Smooth muscle cell (in vitro differentiated cells): Measurements from ENCODE around the gene LMAN2. TPM values are rescaled to one million over a fixed set of nuclear protein-coding genes. Genes with fewer than 3 reads are reported as not detected.
"Not testable (repeated sequence)": the region's sequence is repeated elsewhere in the genome, so short reads cannot be mapped to it uniquely, and the experiment has no call there.

Source experiments
- DNase-seq: peaks from one replicate; lab custom pipeline; 2025; ENCODE audit not compliant: unreplicated experiment; lab: John Stamatoyannopoulos, UW
- H2AFZ ChIP-seq: fragments of 200-600 bp; sonication (generic); 2 replicates; pipeline ENCODE4 v1.6.0; 2016; ENCODE audit warnings: antibody characterized with exemption, low read depth, mild to moderate bottlenecking
- H3F3A ChIP-seq: fragments of 200-600 bp; sonication (generic); 2 replicates; pipeline ENCODE4 v1.6.0; 2017; ENCODE audit warnings: antibody characterized with exemption, low read depth
- H3K27ac ChIP-seq: fragments of 200-600 bp; sonication (generic); 2 replicates; pipeline ENCODE4 v1.5.1; 2016; ENCODE audit warnings: low read depth, mild to moderate bottlenecking
- H3K27me3 ChIP-seq: fragments of 200-600 bp; sonication (generic); 2 replicates; pipeline ENCODE4 v1.6.1; 2016; ENCODE audit warnings: low read depth, mild to moderate bottlenecking
- H3K36me3 ChIP-seq: fragments of 200-600 bp; sonication (generic); 2 replicates; pipeline ENCODE4 v1.5.1; 2016; ENCODE audit warnings: low read depth
- H3K4me1 ChIP-seq: fragments of 200-600 bp; sonication (generic); 2 replicates; pipeline ENCODE4 v1.5.1; 2016; ENCODE audit warnings: low read depth
- H3K4me2 ChIP-seq: fragments of 200-600 bp; sonication (generic); 2 replicates; pipeline ENCODE4 v1.6.0; 2016; ENCODE audit warnings: mild to moderate bottlenecking
- H3K4me3 ChIP-seq: fragments of 200-600 bp; sonication (generic); 2 replicates; pipeline ENCODE4 v1.5.1; 2016; ENCODE audit warnings: mild to moderate bottlenecking
- H3K79me2 ChIP-seq: fragments of 200-600 bp; sonication (generic); 2 replicates; pipeline ENCODE4 v1.6.0; 2016; ENCODE audit warnings: low read depth, mild to moderate bottlenecking
- H3K9ac ChIP-seq: fragments of 200-600 bp; sonication (generic); 2 replicates; pipeline ENCODE4 v1.6.0; 2016; ENCODE audit warnings: low read depth
- H3K9me3 ChIP-seq: fragments of 200-600 bp; sonication (generic); replicated peaks from 2 replicates; pipeline ENCODE4 v1.5.1; 2016; ENCODE audit warnings: low read depth
- H4K20me1 ChIP-seq: fragments of 200-600 bp; sonication (generic); 2 replicates; pipeline ENCODE4 v1.6.0; 2016; ENCODE audit warnings: low read depth
- WGBS: methylation state at CpG from one replicate; pipeline ENCODE4 v1.1.7; 2016; ENCODE audit warnings: low lambda C conversion rate; 5-methylcytosine and 5-hydroxymethylcytosine counted together
- polyA plus RNA-seq: library from polyadenylated mRNA; unstranded; fragments of >200 nt; fragmentation: Nextera tagmentation; extraction: Ambion mirVana; gene quantifications from 2 replicates; pipeline ENCODE4 v1.2.1, GENCODE V29; 2016
- total RNA-seq: library from RNA; depleted of rRNA; stranded (reverse); fragments of >200 nt; gene quantifications from 2 replicates; pipeline ENCODE4 v1.2.3, GENCODE V29; 2014
- TF ChIP-seq, protein P1 (sequence below): fragments of 200-600 bp; sonication (generic); IDR thresholded peaks from 2 replicates; pipeline ENCODE4 v1.5.1; 2017; ENCODE audit warnings: borderline replicate concordance, mild to moderate bottlenecking, antibody characterized with exemption; ENCODE audit not compliant: insufficient read depth, poor library complexity, severe bottlenecking

Gene LMAN2
- total and polyA plus RNA-seq, 2 experiments from 2014 or later = 241 to 253 TPM

DNA sequence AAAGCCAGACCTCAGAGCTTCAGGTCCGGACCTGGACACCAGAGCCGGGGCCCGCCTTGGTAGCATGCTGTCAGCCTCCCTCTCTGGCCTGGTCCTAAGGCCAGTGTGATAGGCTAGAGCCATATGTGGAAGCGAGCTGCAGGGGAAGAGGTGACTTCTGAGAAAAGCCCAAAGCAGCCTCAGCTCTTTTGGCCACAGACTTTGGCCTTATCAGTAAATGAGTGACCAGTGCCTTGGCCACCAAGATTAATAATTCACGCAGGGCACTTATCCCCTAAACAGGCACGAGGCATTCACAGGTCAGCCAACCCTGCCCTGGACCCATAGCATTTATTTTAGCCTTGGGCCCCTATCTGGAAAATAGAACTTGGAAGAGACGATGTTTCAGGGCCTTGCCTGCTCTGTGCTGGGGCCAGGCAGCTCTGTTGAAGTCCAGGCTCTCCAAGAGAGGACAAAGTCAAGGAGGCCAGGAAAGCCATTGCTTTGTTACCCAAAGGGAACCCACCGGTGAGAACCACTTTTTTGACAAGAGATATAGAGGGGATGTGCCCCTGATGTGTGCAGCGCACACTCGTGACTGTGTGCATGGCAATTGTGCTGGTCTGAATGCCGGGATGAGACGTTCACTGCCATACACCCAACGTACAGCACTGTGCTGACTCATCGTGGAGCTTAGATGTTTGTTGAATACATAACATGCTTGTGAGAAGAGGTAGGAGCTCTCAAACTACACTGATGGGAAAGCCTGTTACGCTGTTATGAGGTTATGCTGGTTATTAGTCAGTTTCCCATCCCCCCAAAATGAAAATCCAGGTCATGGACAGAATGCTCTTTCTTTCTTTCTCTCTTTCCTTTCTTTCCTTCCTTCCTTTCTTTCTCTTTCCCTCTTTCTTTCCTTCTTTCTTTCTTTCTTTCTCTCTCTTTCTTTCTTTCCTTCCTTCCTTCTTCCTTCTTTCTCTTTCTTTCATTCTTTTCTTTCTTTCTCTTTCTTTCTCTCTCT, 27.7 kb upstream of the LMAN2 start:
- no peaks in the 10 kb centered on the region for H4K20me1 ChIP-seq
- no peaks in the 10 kb centered on the region for H3K79me2 ChIP-seq
- H3F3A ChIP-seq = no peaks in the 10 kb centered on the region
- no peaks in the 10 kb centered on the region for H3K36me3 ChIP-seq
- H3K27me3 ChIP-seq = no peaks in the 10 kb centered on the region
- no peak overlapping the region for H3K4me3 ChIP-seq
- H3K4me1 ChIP-seq = no peaks in the 10 kb centered on the region
- H3K27ac ChIP-seq = peak overlapping the region; percentile 67
- WGBS = 58% methylated on average over 15 of the region's 15 CpGs
- H2AFZ ChIP-seq = peak overlapping the region; percentile 69
- H3K4me2 ChIP-seq = peak overlapping the region; percentile 37
- no peak overlapping the region for H3K9ac ChIP-seq
- no peaks in the 10 kb centered on the region for H3K9me3 ChIP-seq
- TF ChIP-seq, protein P1, sequence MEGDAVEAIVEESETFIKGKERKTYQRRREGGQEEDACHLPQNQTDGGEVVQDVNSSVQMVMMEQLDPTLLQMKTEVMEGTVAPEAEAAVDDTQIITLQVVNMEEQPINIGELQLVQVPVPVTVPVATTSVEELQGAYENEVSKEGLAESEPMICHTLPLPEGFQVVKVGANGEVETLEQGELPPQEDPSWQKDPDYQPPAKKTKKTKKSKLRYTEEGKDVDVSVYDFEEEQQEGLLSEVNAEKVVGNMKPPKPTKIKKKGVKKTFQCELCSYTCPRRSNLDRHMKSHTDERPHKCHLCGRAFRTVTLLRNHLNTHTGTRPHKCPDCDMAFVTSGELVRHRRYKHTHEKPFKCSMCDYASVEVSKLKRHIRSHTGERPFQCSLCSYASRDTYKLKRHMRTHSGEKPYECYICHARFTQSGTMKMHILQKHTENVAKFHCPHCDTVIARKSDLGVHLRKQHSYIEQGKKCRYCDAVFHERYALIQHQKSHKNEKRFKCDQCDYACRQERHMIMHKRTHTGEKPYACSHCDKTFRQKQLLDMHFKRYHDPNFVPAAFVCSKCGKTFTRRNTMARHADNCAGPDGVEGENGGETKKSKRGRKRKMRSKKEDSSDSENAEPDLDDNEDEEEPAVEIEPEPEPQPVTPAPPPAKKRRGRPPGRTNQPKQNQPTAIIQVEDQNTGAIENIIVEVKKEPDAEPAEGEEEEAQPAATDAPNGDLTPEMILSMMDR = no peak
- DNase-seq = no peak

DNA sequence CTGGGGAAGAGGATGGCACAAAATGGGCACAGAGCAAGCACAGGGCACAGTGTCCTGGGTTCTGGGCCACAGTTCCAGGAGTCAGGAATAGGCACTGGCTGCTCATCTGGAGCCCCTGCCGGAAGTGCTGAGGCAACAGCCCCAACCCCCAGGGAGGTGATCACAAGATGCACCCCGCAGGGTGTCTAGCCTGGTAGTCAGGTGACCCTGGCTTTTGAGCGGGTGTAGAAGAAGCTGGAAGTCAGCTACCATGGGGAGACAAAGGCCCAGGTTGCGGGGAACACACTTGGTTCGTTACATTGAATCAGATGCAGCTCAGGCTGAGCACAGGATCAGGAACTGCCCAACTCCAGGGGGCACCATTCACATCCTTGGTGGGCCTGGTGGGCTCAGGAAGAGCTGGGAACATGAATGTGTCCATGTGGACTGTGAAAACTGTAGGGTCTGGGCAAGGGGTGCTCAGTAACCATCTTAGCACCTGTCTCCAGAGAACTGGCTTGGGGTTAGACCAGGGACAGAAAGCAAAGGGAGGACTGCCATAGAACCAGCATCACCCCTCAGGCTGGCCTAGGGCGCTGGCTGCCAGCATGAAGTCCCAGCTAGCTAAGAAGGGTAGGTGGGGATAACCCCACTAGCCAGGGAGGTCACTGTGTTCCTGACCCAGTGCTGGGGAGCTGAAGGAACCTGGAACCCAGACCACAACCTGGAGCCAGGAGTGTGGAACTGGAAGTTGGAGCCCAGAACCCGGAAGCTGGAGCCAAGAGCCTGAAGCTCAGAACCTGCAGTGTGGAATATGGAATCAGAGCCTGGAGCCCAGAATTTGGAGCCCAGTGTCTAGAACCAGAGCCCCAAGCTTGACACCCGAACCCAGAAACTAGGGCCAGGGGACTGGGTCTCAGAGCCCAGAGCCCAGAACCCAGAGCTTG, 26.6 kb upstream of the LMAN2 start:
- 83% methylated on average over 8 of the region's 8 CpGs for WGBS
- Histone ChIP-seq H2AFZ (no peak overlapping the region), H3K4me2 (no peak overlapping the region), H3K79me2 (no peaks in the 10 kb centered on the region), H3F3A (no peaks in the 10 kb centered on the region), H3K27me3 (no peaks in the 10 kb centered on the region), H3K9ac (no peak overlapping the region), H3K4me1 (no peaks in the 10 kb centered on the region), H3K27ac (no peak overlapping the region), H3K9me3 (no peaks in the 10 kb centered on the region), H3K36me3 (no peaks in the 10 kb centered on the region), H4K20me1 (no peaks in the 10 kb centered on the region), H3K4me3 (no peak overlapping the region)
- TF ChIP-seq, protein P1 = no peak
- DNase-seq = no peak

DNA sequence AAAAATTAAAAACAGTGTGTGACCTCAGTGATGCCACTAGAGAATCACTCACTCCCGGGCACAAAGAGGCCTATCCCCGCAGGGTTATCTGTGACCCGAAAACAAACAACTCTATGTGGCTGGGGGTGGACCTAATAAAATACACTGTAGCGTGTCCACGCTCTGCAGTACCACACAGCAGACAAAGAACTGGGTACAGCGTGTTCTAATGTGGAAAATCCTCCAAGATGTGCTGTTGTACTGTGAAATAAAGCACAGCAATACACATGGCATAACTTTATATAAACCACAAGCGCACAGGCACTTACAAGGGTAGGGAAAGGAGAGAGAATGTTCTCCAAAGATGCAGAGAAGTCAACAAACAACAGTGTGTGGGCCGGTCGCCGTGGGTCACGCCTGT, 24.6 kb upstream of the LMAN2 start:
- Histone ChIP-seq H3F3A (no peaks in the 10 kb centered on the region), H4K20me1 (no peaks in the 10 kb centered on the region), H3K9ac (no peak overlapping the region), H3K4me2 (no peak overlapping the region), H3K79me2 (no peaks in the 10 kb centered on the region), H3K36me3 (no peaks in the 10 kb centered on the region), H3K27me3 (no peaks in the 10 kb centered on the region), H3K4me3 (no peak overlapping the region), H3K27ac (no peak overlapping the region), H2AFZ (no peak overlapping the region), H3K4me1 (no peaks in the 10 kb centered on the region), H3K9me3 (no peaks in the 10 kb centered on the region)
- TF ChIP-seq, protein P1 = no peak
- WGBS = 92% methylated on average over 11 of the region's 11 CpGs
- DNase-seq = no peak

DNA sequence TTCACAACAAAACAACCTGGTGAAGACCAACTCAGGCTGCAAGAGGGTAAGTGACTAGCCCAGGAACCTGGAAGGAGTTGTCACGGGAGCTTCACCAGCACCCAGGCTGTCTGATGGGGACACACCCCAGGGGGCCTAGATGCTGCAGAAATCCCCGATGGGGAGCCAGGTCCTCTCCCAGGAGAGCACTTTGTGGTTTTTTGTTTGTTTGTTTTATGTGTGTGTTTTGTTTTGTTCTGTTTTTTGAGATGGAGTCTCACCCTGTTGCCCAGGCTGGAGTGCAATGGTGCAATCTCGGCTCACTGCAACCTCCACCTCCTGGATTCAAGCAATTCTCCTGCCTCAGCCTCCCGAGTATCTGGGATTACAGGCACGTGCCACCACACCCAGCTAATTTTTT, 24.0 kb upstream of the LMAN2 start:
- H3K79me2 ChIP-seq, H3K36me3 ChIP-seq, H2AFZ ChIP-seq, H4K20me1 ChIP-seq, H3K4me3 ChIP-seq, H3K4me1 ChIP-seq, H3K9ac ChIP-seq, H3K27ac ChIP-seq, H3K9me3 ChIP-seq, H3K4me2 ChIP-seq, H3F3A ChIP-seq, H3K27me3 ChIP-seq, DNase-seq: not testable (repeated sequence)
- WGBS = 82% methylated on average over 5 of the region's 5 CpGs
